ENCODE results near the gene PODXL.

Gene PODXL

DNA sequence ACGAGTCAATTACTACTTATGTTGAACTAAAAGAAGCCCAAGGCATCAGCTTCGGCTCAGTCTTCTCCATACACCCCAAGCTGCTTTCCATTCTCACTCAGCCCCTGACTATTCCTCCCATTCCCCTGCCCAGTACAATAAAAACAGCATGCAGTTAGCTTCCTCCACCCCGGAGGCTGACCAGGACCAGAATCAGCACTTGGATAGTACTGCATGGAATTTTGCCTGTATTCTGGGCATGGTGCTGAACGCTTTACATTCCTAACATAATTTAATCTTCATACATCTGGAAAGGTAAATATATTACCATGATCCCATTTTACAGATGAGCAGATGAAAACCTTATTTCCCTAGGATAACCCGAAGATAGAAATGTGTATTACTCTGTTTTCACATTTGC lies 7.5 kb upstream of the PODXL start:
- no peak for DNase-seq

DNA sequence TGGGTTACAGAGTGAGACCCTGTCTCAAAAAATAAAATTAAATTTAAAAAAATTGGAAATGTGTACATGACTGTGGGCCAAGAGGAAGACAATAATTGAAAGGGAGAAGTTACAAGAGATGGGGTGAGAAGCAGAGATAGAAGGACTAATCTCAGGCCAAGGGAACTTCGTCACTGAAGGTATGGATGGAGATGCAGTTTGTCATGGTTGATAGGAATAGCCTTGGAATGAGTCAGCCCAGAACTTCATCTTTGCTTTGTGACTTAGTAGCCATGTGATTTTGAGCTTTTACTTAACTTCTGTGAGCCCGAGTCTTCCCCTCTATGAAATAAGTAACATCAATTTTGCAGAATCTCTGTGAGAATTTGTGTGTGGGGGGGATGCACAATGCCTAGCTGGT lies 6.5 kb upstream of the PODXL start:
- DNase-seq: peak; percentile 61

DNA sequence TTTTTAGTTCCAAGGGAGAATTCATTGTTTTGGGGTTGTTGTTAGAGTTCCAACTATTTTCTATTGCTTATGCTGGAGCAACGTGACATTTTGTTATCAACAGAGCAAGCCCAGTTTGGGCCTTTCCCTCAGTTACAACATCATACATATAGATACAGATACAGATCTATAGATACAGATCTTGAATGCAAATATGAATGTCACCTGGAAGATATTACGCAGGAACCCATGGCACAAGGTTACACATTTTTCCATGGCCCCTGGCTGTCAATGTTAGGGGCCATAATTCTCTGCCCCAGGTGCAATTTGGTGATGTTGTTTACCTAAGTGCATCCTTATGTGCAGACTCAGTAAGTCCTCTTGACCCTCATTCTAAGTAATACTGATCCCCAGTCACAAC lies 3.6 kb upstream of the PODXL start:
- no peak for DNase-seq

DNA sequence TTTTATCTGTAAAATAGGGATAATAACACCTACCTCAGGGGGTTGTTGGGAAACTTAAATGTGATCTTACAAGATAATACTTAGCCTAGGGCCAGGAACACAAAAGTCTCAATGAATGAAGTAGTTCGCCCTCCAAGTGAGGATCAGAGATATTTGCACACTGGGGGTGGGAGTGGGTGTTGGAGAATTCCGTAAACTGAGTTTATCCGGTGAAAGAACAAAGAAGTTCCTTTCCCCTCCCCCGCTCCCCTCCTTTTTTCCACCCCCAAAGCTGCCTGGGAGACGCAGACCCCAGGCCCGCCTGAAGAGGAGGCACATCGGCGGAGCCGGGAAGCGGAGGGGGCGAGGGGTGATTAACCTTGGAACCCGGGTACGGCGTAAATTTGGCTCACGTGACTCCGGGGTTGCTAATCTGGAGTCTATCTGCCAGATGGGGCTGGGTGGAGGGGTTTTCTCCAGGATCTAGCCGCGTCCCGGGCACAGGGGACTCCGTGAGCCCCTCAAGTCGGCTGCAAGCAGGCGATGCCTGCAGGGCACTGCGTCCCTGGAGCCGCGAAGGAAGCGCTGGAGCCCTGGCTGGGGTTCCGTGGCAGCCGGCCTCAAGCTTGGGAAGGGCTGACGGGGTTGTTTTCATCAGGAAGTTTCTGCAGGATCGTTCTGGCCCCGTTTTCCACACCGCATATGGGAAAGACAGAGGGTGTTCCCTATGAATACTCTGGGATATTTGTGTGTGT lies 1.4 kb upstream of the PODXL start:
- DNase-seq: no peak

DNA sequence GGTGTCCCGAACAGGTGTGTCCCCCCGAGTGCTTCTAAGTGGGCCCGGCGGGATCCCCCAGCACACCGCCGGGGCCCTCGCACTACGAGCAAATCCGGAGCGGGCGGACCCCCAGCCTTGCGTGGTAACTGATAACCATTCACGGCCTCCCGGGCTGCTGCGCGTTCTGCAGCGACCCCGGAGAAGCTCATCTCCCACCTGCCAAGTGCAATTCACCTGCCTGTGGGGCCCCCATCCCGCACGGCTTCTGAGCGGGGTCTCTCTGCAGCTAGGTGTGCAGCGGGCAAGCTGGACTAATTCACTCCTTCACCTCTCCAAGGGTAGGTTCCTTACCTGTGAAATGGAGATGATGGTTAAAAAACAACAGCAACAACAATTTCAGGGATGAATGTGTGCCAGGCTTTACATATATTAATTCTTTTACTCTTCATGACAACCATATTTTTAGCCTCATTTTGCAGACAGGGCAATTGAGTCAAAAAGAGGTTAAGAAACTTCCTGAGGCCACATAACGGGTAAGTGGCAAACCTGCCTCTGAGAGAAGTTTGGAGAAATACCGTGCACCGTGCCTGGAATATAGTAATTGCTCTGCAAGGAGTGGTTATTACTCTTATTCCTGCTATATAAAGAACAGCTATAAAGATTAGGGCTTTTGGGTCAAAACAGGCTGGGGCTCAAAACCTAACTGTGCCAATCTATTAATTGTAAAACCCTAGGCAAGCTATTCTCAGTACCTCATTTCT lies 652 bp upstream of the PODXL start:
- no peak for DNase-seq

DNA sequence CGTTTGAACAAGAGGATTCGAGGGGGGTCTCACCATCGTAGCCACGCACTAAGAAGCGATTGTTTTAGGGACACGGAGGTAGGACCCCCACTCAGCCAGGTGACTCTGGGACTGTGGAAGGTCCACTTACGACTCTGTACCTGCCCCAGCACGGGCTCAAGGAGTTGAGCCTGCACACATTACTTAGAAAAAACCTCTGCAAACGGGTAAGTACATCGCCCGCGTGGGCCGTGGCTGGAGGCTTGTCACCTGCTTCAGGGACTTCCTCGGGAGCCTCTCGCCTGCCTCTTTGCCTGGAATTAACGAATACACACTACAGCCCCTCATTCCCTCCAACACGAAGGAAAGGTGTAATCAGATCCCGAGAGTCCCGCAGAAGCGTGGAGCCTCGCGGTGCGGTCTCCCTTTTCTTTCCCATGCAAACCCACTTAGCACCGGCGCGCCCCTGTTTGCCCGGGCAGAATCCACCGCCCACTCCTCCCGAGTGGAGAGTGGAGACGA lies 826 bp downstream of the PODXL start:
- no peak for DNase-seq

DNA sequence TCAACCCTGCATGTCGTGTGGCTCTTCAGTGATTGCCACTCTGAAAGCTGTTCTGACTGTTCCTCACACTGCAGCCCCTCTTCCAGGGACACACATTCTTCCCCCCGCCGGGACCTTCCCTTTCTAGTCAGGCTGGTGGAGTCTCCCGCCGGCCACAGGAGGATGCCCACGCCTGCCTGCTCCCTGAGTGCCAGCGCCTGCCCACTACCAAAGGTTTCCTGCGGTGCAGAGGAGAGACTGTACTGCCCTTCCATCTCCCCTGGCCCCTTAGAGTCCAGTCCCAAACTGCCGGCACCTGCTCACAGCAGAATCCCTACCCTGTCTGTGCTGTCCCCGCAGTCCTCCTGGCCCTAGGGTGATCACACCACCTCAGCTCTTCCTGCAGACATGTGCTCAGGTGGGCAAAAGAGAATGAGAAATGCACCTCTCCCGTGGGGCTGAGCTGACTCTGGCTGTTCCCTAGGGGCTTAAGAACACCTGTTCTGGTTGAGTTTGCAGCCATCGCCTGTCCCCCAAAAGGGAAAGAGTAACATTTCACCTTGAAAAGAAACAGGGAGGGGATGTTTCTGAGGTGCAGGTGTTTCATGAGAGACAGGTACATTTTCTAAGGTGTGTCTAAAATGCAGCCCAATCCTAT lies 1.4 kb downstream of the PODXL start:
- DNase-seq: no peak

DNA sequence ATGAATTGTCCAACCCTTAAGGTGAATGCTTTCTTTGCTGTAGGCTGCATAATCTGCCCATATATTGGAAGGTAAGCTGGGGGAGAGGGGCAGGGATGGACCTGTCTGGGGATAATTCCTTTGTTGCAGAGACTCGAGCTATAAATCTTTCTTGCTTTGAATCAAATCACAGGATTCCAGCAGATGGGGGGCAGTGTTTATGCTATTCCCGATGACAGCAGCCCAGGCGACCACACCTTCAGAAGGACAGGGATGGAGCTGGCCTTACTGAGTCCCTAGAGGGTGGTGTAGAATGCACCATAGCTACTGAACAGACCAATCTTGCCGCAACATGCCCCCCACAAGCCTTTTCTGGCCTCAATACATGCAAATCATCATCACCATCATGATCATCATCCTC lies 2.5 kb downstream of the PODXL start:
- no peak for DNase-seq

DNA sequence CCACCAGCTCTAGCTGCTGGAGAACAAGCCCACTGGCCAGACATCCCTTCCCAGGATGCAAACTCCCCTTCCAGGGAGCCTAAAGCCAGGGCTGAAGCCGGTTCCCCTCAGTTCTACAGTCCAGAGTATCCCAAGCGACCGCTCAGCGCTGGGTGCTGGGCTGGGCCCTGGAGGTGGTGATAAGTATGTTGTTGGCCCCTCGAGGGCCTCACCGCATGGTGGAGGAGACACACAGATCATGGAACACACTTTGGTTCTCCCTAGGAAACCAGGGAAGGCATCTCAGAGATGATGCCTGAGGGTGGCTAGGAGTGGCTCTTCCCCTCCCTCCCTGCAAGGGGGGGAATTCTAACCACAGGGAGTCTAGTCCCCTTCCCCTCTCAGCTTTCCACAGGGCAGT lies 4.4 kb downstream of the PODXL start:
- DNase-seq: no peak

DNA sequence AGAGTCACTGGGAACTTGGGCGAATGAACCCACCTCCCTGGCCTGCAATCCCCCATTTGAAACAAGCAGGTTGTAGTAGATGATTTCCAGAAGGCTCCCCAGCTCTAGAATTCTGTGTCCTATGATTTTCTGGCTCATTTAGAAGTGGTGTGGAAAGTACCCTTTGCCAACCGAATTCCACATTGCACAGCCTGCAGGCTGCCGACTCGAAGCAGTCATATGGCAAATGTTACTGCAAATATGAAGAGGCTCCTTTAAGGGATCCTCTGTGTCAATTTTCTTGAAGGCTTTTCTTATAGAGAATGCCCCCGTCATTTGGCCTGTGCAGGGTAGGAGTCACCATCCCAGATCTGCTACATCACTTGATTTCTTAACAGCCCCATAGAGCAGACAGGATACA lies 5.6 kb downstream of the PODXL start:
- no peak for DNase-seq

DNA sequence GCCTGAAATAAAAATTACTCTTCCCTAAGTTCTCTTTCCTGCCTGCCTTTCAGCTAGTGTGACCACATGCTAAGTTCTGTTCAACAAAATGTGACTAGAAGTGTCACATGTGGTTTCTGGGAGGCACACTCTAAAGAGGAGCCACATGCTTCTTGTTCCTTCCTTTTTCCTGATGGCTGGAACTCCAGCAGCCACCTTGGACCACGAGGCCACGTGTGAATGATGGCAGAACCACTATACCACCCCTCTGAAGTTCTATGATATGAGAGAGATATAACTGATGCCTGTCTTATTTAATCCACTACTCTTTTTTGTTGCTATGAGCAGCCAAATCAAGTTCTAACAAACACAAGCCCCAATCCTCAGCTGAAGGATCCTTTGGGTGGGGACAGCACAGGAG lies 8.1 kb downstream of the PODXL start:
- no peak for DNase-seq

DNA sequence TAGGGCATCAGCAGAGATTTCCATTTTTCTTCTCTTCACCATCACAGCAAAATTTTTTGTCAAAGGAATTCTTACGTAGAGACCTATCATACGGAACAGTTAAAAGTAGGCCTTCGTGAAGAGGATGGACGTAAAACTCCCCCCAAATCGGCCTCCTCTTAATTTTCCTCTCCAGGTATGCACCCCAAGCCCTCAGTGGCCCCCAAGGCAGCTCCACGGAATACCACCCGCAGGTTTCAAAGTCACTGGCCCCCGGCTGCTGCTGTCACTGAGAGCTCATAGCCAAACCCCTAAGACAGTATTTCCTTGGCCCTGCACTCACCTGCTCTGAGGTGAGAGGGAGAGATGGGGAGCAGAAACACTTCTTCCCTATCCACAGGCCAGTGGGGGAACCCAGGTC lies 8.8 kb downstream of the PODXL start:
- DNase-seq: no peak

DNA sequence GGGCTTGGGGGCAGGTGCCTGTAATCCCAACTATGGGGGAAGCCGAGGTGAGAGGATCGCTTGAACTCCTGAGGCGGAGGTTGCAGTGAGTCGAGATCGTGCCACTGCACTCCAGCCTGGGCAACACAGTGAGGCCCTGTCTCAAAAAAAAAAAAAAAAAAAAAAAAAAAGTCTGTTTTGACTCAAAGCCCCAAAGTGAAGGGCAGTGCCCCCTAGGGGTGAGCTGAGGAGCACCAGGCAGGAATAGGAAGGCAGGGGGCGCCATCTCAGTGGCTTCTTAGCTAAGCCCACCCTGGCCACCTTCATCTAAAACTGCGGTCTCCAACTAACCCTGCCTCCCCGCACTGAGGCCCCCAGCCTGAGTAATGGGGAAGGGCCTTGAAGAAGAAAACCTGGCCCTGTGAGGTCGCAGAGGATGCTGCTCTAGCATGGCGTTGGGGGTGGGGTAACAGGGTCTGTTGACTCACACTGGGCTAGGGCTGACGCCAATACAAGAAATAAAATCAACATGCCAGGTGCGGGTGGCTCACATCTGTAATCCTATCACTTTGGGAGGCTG lies 9.8 kb downstream of the PODXL start:
- peak; percentile 29 for DNase-seq

DNA sequence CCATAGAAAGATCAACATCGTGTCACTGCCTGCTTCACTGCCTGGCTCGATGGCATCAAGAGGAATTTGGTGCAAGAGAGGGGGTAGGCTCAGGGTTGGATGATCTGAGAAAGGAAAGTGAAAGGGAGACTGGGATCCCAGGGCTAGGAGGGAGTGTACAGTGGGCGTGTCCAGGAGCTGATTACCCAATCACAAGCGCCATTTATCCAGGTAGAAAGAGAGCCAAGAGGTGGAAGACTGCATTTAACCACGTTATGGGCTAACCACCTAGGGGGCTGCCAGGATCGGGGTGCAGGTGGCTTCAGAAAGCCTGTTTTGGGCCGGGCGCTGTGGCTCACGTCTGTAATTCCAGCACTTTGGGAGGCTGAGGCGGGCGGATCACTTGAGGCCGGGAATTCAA lies 10.3 kb downstream of the PODXL start:
- peak; percentile 39 for DNase-seq

DNA sequence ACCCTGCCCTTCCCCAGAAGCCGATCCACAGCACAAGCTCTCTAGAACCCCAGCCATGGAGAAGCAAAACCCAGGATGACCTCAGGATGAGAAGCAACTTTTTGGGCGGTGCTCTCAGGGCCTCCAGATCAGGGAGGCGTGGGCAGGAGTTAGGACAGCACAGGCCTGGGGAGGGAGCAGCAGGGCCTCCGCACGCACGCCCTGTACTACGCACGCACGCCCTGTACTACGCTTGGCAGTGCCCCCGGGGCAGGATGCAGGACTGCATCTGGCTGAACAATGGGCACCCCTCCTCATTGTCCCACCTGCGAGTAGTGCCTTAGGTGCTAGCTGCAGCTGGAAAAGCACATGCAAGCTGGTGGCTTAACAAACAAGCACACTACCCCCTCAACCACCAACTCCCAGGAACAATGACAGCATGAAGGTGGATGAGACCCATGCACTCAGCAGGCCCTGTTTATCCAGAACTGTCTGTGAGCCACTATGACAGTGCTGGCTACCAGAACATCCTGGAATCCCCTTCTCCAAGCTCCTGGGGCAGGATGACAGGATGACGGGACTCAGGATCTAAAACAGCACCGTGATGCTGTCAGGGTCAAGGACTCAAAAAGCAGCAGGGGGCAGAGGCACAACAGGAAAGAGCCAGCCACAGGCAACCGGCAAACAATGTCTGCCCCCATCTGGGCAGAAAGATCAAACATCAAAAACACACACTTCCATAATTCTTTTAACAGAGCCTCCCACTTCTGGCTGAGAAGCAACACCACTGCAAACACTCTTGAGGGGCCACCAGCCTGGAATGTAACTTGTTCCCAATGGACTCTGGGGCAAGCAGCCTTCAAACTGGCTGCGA lies 11.8 kb downstream of the PODXL start:
- DNase-seq: peak; percentile 43

DNA sequence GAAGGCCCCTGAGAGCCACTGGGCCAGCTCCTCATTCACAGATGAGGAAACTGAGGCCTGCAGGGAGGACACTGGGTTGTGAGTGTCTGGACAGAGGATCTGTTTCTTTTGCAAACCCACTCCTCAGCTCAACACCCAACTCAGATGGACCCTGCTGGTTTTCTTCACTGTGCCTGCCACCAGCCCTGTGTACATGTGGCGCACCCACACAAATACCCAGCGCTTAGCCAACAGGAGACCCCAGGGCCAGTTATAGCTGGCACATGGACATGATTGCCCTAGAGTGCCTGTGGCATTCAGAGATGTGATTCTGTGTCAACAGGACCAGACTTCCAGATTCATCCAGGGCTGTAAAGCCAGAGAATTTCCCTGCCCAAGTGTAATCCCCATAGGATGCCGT lies 12.4 kb downstream of the PODXL start:
- no peak for DNase-seq

DNA sequence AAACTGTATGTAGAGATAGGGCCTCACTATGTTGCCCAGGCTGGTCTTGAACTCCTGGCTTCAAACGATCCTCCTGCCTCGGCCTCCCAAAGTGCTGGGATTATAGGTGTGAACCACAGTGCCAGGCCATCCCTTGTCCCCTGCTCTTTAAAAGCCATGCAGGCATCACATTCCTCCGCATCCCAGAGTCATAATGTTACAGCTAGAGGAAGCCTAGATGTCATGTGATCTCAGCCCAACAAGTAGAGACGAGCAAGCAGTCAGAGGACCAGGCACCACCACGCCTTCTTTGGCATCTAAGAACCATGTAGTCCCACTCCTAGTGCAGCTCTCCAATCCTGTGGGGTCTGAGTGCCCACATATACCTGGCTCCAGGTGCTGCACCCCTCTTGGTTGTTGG lies 13.1 kb downstream of the PODXL start:
- no peak for DNase-seq

DNA sequence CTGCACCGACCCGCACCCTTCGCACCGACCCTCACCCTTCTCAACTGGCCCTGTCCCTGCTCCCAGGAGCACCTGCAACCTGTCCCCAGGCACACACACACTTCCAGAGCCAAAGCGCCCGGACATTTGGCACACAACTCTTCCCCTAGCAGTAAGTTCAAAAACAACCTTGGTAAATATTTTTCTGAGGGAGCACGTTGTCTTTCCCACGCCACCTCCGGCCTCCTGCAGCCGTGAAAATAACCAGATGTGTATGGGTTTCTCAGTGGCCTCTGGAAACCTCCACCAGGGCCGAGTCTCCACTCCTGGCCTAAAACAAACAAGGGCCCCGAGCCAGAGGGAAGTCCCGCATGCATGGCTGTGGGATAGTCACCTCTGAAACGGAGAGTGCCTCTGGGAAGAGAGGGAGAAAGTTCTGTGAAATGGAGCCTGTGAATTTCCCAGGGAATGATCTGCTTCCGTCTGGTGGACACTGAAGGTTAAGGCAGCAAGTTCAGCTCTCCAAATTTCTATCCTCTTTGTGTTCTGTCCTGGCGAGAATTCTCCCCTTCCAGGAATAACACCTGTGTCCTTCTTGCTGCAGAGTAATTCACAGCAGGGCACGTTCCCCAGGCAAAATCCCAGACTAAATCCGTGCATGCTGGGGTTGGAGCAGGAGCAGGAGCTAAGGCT lies 15.8 kb downstream of the PODXL start:
- no peak for DNase-seq

DNA sequence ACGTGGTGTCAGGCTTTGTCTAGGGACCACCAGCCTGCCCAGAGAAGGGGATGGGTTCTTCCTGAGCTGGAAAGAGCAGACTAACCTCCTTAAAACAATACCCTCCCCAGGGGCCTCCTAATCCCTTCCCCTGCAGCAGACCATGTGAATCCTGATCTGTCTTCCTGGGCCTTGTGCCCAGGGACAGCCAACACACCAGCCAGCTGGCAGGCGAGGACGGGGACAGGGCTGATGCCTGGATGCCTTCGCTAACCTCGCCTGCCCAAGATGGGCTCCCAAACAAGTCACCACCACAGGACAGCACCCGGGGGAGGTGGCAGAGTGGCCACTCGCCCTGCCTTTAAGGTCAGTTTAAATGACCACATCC lies 17.6 kb downstream of the PODXL start:
- no peak for DNase-seq

DNA sequence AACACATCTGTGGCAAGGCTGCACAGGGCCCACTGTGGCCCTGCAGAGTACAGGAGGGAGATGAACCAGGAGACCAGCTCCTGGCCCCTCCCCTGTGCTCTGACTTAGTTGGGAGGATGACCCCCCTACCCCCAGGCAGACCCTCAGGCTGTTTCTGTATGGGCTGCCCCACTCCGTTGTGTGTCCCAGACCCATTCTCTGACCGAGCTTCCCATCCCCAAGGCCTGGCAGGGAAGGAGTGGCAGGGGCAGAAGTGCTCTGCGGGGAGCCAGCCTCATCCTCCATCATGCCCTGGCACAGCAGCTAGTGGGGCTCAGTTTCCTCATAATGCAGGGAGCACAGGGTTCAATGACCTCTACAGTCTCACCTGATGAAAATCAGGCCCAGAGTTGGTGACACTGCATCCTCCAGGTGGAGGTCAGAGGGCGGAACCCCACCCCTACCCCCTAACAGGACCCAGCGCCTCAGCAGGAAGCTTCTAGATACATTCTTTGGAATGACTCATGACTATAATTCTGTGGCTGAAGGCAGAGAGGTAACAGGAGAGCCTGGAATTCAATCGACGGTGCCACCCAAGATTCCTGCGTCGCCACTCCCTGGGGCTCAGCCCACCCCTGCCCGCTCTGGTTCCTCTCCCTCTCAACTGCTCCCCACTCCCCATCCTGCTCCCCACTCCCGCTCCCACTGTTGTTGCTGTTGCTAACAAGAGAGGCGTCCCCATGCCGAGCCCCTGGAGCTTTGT lies 18.2 kb downstream of the PODXL start:
- peak; percentile 48 for DNase-seq

DNA sequence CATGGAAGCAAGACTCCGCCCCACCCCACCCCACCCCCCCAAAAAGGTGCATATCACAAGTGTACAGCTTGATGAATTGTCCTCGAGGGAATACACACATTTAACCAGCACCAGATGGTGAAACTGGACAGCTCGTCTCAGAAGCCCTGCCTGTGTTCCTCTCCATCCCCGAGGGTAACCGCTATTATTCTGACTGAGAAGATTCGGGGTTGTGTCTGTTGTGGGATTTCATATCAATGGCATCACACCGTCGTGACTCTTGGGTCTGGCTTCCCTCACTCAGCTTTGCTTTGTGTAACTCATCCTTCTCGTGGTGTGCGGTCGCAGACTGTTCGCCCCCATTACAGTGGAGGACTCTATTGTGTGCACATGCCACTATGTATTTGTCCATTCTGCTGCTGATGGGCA lies 18.9 kb downstream of the PODXL start:
- no peak for DNase-seq
